ENCODE data around the gene ELK1.

DNA sequence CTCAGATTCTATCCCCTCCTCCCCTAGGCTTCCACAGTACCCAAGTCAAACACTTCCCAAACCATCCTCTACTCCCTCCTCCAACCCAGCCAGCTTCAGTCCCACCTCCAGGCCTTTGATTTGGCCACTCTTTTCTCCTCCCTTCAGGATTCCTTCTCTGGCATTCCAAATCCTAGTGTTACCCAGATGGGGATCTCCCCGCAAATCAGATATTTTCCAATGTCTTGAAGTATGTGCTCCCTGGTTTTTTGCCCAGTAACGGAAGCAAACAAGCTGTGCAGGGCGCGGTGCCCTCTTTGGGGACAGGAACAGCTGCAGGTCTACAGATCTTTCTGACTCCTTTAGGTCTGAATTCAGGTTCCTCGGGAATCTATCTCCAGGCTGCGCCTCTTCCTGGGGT lies 28.5 kb downstream of the ELK1 start:
- TF ChIP-seq EZH2phosphoT487 (IDR thresholded peaks at IDR 0.05; ENCODE audit: borderline replicate concordance) = no peak
- TF ChIP-seq, protein P1, sequence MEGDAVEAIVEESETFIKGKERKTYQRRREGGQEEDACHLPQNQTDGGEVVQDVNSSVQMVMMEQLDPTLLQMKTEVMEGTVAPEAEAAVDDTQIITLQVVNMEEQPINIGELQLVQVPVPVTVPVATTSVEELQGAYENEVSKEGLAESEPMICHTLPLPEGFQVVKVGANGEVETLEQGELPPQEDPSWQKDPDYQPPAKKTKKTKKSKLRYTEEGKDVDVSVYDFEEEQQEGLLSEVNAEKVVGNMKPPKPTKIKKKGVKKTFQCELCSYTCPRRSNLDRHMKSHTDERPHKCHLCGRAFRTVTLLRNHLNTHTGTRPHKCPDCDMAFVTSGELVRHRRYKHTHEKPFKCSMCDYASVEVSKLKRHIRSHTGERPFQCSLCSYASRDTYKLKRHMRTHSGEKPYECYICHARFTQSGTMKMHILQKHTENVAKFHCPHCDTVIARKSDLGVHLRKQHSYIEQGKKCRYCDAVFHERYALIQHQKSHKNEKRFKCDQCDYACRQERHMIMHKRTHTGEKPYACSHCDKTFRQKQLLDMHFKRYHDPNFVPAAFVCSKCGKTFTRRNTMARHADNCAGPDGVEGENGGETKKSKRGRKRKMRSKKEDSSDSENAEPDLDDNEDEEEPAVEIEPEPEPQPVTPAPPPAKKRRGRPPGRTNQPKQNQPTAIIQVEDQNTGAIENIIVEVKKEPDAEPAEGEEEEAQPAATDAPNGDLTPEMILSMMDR (conservative IDR thresholded peaks at IDR 0.05; ENCODE audit: low read length) = no peak

All from Loucy (cell line).